Smooth muscle cell (in vitro differentiated cells): Measurements from ENCODE around the gene THOC2. TPM values are rescaled to one million over a fixed set of nuclear protein-coding genes. Genes with fewer than 3 reads are reported as not detected.
"Not testable (repeated sequence)": the region's sequence is repeated elsewhere in the genome, so short reads cannot be mapped to it uniquely, and the experiment has no call there.

Experiments used
- DNase-seq: peaks from one replicate; lab custom pipeline; 2025; ENCODE audit not compliant: unreplicated experiment; lab: John Stamatoyannopoulos, UW
- H2AFZ ChIP-seq: fragments of 200-600 bp; sonication (generic); 2 replicates; pipeline ENCODE4 v1.6.0; 2016; ENCODE audit warnings: antibody characterized with exemption, low read depth, mild to moderate bottlenecking
- H3F3A ChIP-seq: fragments of 200-600 bp; sonication (generic); 2 replicates; pipeline ENCODE4 v1.6.0; 2017; ENCODE audit warnings: antibody characterized with exemption, low read depth
- H3K27ac ChIP-seq: fragments of 200-600 bp; sonication (generic); 2 replicates; pipeline ENCODE4 v1.5.1; 2016; ENCODE audit warnings: low read depth, mild to moderate bottlenecking
- H3K27me3 ChIP-seq: fragments of 200-600 bp; sonication (generic); 2 replicates; pipeline ENCODE4 v1.6.1; 2016; ENCODE audit warnings: low read depth, mild to moderate bottlenecking
- H3K36me3 ChIP-seq: fragments of 200-600 bp; sonication (generic); 2 replicates; pipeline ENCODE4 v1.5.1; 2016; ENCODE audit warnings: low read depth
- H3K4me1 ChIP-seq: fragments of 200-600 bp; sonication (generic); 2 replicates; pipeline ENCODE4 v1.5.1; 2016; ENCODE audit warnings: low read depth
- H3K4me2 ChIP-seq: fragments of 200-600 bp; sonication (generic); 2 replicates; pipeline ENCODE4 v1.6.0; 2016; ENCODE audit warnings: mild to moderate bottlenecking
- H3K4me3 ChIP-seq: fragments of 200-600 bp; sonication (generic); 2 replicates; pipeline ENCODE4 v1.5.1; 2016; ENCODE audit warnings: mild to moderate bottlenecking
- H3K79me2 ChIP-seq: fragments of 200-600 bp; sonication (generic); 2 replicates; pipeline ENCODE4 v1.6.0; 2016; ENCODE audit warnings: low read depth, mild to moderate bottlenecking
- H3K9ac ChIP-seq: fragments of 200-600 bp; sonication (generic); 2 replicates; pipeline ENCODE4 v1.6.0; 2016; ENCODE audit warnings: low read depth
- H3K9me3 ChIP-seq: fragments of 200-600 bp; sonication (generic); replicated peaks from 2 replicates; pipeline ENCODE4 v1.5.1; 2016; ENCODE audit warnings: low read depth
- H4K20me1 ChIP-seq: fragments of 200-600 bp; sonication (generic); 2 replicates; pipeline ENCODE4 v1.6.0; 2016; ENCODE audit warnings: low read depth
- CTCF ChIP-seq: fragments of 200-600 bp; sonication (generic); IDR thresholded peaks from 2 replicates; pipeline ENCODE4 v1.5.1; 2017; ENCODE audit warnings: borderline replicate concordance, mild to moderate bottlenecking, antibody characterized with exemption; ENCODE audit not compliant: insufficient read depth, poor library complexity, severe bottlenecking
- WGBS: methylation state at CpG from one replicate; pipeline ENCODE4 v1.1.7; 2016; ENCODE audit warnings: low lambda C conversion rate; 5-methylcytosine and 5-hydroxymethylcytosine counted together
- polyA plus RNA-seq: library from polyadenylated mRNA; unstranded; fragments of >200 nt; fragmentation: Nextera tagmentation; extraction: Ambion mirVana; gene quantifications from 2 replicates; pipeline ENCODE4 v1.2.1, GENCODE V29; 2016
- total RNA-seq: library from RNA; depleted of rRNA; stranded (reverse); fragments of >200 nt; gene quantifications from 2 replicates; pipeline ENCODE4 v1.2.3, GENCODE V29; 2014

The THOC2 gene
- total and polyA plus RNA-seq, 2 experiments from 2014 or later, result 56.8 to 115 TPM

- DNase-seq, result no peak
- Histone ChIP-seq H3K79me2 (no peaks in the 10 kb centered on the region), H3K36me3 (no peaks in the 10 kb centered on the region), H3K4me2 (no peak overlapping the region), H3K27ac (no peak overlapping the region), H4K20me1 (no peaks in the 10 kb centered on the region), H3F3A (no peaks in the 10 kb centered on the region), H3K4me1 (no peaks in the 10 kb centered on the region), H3K9ac (no peak overlapping the region), H3K4me3 (no peak overlapping the region), H3K27me3 (no peaks in the 10 kb centered on the region), H2AFZ (no peak overlapping the region), H3K9me3 (no peaks in the 10 kb centered on the region)
- TF ChIP-seq CTCF, result no peak
- 47% methylated on average over 1 of the region's 1 CpG for WGBS
Observed at GRCh38 chrX:123580792-123581191, 152.1 kb downstream of the THOC2 start.

- H3K27ac ChIP-seq, H4K20me1 ChIP-seq, H3K9ac ChIP-seq, H3K4me1 ChIP-seq, H3K27me3 ChIP-seq, H3F3A ChIP-seq, H3K79me2 ChIP-seq, H3K4me2 ChIP-seq, DNase-seq, H3K36me3 ChIP-seq, H3K4me3 ChIP-seq, H3K9me3 ChIP-seq, H2AFZ ChIP-seq: not testable (repeated sequence)
- 82% methylated on average over 5 of the region's 5 CpGs for WGBS
Observed at GRCh38 chrX:123574027-123574426, 158.8 kb downstream of the THOC2 start.

DNA sequence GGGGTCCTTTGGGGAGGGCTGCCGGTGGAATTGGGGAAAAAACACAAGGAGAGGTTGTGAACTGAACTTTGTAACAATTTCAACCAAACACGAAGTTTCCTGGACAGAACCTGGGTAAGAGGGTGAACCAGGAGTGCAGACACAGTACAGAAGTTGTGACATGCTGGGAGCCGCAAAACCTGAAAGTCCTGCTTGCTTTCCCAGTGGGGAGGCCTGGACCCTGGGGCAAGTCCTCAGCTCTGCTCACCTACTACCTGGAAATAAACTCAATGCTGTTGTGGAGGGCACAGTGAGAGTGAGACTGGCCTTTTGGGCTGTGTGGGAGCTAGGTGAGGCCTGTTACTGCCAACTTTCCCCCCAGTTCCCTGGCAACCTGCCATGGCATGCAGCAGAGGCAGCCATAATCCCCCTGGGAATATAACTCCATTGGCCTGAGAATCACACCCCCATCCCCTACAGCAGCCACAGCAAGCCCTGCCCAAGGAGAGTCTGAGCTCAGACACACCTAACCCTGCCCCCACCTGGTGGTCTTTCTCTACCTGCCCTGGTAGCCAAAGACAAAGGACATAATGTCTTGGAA, 162.8 kb downstream of the THOC2 start:
- Histone ChIP-seq H3K27me3 (no peaks in the 10 kb centered on the region), H3K9me3 (peaks cover 5% of the 10 kb centered on the region), H3K4me1 (no peaks in the 10 kb centered on the region), H3K4me3 (no peak overlapping the region), H3K36me3 (no peaks in the 10 kb centered on the region), H3F3A (no peaks in the 10 kb centered on the region), H4K20me1 (no peaks in the 10 kb centered on the region), H3K9ac (no peak overlapping the region), H3K79me2 (no peaks in the 10 kb centered on the region), H3K27ac (no peak overlapping the region), H3K4me2 (no peak overlapping the region), H2AFZ (no peak overlapping the region)
- no peak for DNase-seq
- no peak for TF ChIP-seq CTCF
- 66% methylated on average over 3 of the region's 3 CpGs for WGBS

- Histone ChIP-seq H3K4me1 (no peaks in the 10 kb centered on the region), H4K20me1 (no peaks in the 10 kb centered on the region), H3K27ac (no peak overlapping the region), H3K79me2 (no peaks in the 10 kb centered on the region), H3K9me3 (no peaks in the 10 kb centered on the region), H3K27me3 (no peaks in the 10 kb centered on the region), H3F3A (no peaks in the 10 kb centered on the region), H2AFZ (no peak overlapping the region), H3K4me2 (no peak overlapping the region), H3K9ac (no peak overlapping the region), H3K36me3 (no peaks in the 10 kb centered on the region), H3K4me3 (no peak overlapping the region)
- 85% methylated on average over 4 of the region's 4 CpGs for WGBS
- no peak for TF ChIP-seq CTCF
- DNase-seq, result no peak
Observed at GRCh38 chrX:123563167-123563566, 169.7 kb downstream of the THOC2 start.
